Skeletal muscle satellite cell (primary cell): Measurements from ENCODE around the gene ZNF154. TPM values are rescaled to one million over a fixed set of nuclear protein-coding genes. Genes with fewer than 3 reads are reported as not detected.
"Not testable (repeated sequence)": the region's sequence is repeated elsewhere in the genome, so short reads cannot be mapped to it uniquely, and the experiment has no call there.

Experiments
- H3K27me3 ChIP-seq: 2 replicates; pipeline ENCODE4 v1.7.0; 2013; ENCODE audit warnings: low read length; ENCODE audit not compliant: control insufficient read depth, insufficient read depth
- H3K36me3 ChIP-seq: 2 replicates; pipeline ENCODE4 v1.7.0; 2013; ENCODE audit warnings: mild to moderate bottlenecking, control low read depth, low read length; ENCODE audit not compliant: insufficient read depth
- H3K4me1 ChIP-seq: 2 replicates; pipeline ENCODE4 v1.7.0; 2013; ENCODE audit warnings: low read length; ENCODE audit not compliant: control insufficient read depth, insufficient read depth
- H3K4me2 ChIP-seq: 2 replicates; pipeline ENCODE4 v1.7.0; 2013; ENCODE audit warnings: mild to moderate bottlenecking, low read length
- H3K4me3 ChIP-seq: 2 replicates; pipeline ENCODE4 v1.7.0; 2013; ENCODE audit warnings: low read length
- H3K9ac ChIP-seq: 2 replicates; pipeline ENCODE4 v1.7.0; 2013; ENCODE audit warnings: mild to moderate bottlenecking, low read depth, low read length, moderate library complexity
- H3K9me3 ChIP-seq: replicated peaks from 2 replicates; pipeline ENCODE4 v1.7.0; 2013; ENCODE audit warnings: mild to moderate bottlenecking, control low read depth, low read length
- total RNA-seq: library from RNA; depleted of rRNA; stranded (reverse); fragments of >200 nt; gene quantifications from 2 replicates; pipeline ENCODE4 v1.2.3, GENCODE V29; 2012; rRNA removed

The ZNF154 gene
- total RNA-seq = 0.66 and 1.5 TPM in 2 replicates

GRCh38 chr19:57708641-57709361 lies at the start of gene ZNF154:
Gene ZNF154, minus strand, starts transcription at chr19:57709204. Its CDS starts 233 bp downstream, at chr19:57708971.
- H3K9me3 ChIP-seq = peaks cover 3% of the 10 kb centered on the region
- H3K27me3 ChIP-seq = no peaks in the 10 kb centered on the region
- H3K9ac ChIP-seq = peak within 1 kb of the TSS; percentile 87
- H3K4me3 ChIP-seq = peak within 1 kb of the TSS; percentile 91
- peaks cover 6% of the 10 kb centered on the region for H3K4me1 ChIP-seq
- peaks cover 8% of the 10 kb centered on the region for H3K36me3 ChIP-seq
- peak within 1 kb of the TSS; percentile 92 for H3K4me2 ChIP-seq

- Histone ChIP-seq H3K36me3 (peaks cover 66% of the 10 kb centered on the region), H3K9me3 (peaks cover 13% of the 10 kb centered on the region), H3K9ac (no peak overlapping the region)
Observed at GRCh38 chr19:57757941-57758340, 48.9 kb upstream of the ZNF154 start.

GRCh38 chr19:57755031-57755430 lies 46.0 kb upstream of the ZNF154 start:
- no peak overlapping the region for H3K4me2 ChIP-seq
- H3K27me3 ChIP-seq = no peaks in the 10 kb centered on the region
- H3K4me3 ChIP-seq = no peak overlapping the region
- H3K4me1 ChIP-seq = no peaks in the 10 kb centered on the region
- H3K36me3 ChIP-seq = peaks cover 85% of the 10 kb centered on the region
- H3K9ac ChIP-seq = no peak overlapping the region
- peaks cover 13% of the 10 kb centered on the region for H3K9me3 ChIP-seq

More at GRCh38 chr19:57757941-57758340, 48.9 kb upstream of the ZNF154 start:
- Histone ChIP-seq H3K4me1 (no peaks in the 10 kb centered on the region), H3K4me2 (no peak overlapping the region), H3K27me3 (no peaks in the 10 kb centered on the region), H3K4me3 (no peak overlapping the region)

- no peak overlapping the region for H3K9ac ChIP-seq
- no peaks in the 10 kb centered on the region for H3K4me1 ChIP-seq
- no peak overlapping the region for H3K4me2 ChIP-seq
- peaks cover 85% of the 10 kb centered on the region for H3K36me3 ChIP-seq
- no peak overlapping the region for H3K4me3 ChIP-seq
- H3K27me3 ChIP-seq = no peaks in the 10 kb centered on the region
- H3K9me3 ChIP-seq = peaks cover 13% of the 10 kb centered on the region
Observed at GRCh38 chr19:57754091-57754673, 45.2 kb upstream of the ZNF154 start.

- Histone ChIP-seq H3K4me3 (peak overlapping the region; percentile 81), H3K27me3 (no peaks in the 10 kb centered on the region), H3K4me1 (peaks cover 9% of the 10 kb centered on the region), H3K36me3 (peaks cover 46% of the 10 kb centered on the region), H3K4me2 (peak overlapping the region; percentile 97), H3K9me3 (no peaks in the 10 kb centered on the region), H3K9ac (no peak overlapping the region)
Observed at GRCh38 chr19:57748029-57748428, 39.0 kb upstream of the ZNF154 start.

- Histone ChIP-seq H3K4me2 (peak overlapping the region; percentile 97), H3K27me3 (no peaks in the 10 kb centered on the region), H3K9ac (peak overlapping the region; percentile 90), H3K36me3 (peaks cover 40% of the 10 kb centered on the region), H3K9me3 (no peaks in the 10 kb centered on the region), H3K4me3 (peak overlapping the region; percentile 81), H3K4me1 (peaks cover 9% of the 10 kb centered on the region)
Observed at GRCh38 chr19:57747472-57747807, 38.4 kb upstream of the ZNF154 start.

- H3K36me3 ChIP-seq = peaks cover 35% of the 10 kb centered on the region
- H3K9me3 ChIP-seq = no peaks in the 10 kb centered on the region
- H3K27me3 ChIP-seq = no peaks in the 10 kb centered on the region
- peaks cover 9% of the 10 kb centered on the region for H3K4me1 ChIP-seq
- H3K4me2 ChIP-seq = peak within 1 kb of the TSS; percentile 97
- H3K9ac ChIP-seq = peak within 1 kb of the TSS; percentile 90
- peak within 1 kb of the TSS; percentile 81 for H3K4me3 ChIP-seq
Observed at GRCh38 chr19:57746580-57747471, 37.8 kb upstream of the ZNF154 start, which contains the start of gene ZNF776. Gene ZNF776, plus strand, starts transcription at chr19:57746815. Its CDS starts 244 bp downstream, at chr19:57747059.

GRCh38 chr19:57738770-57739169 lies 29.8 kb upstream of the ZNF154 start:
- H3K27me3 ChIP-seq, H3K9me3 ChIP-seq, H3K36me3 ChIP-seq, H3K9ac ChIP-seq, H3K4me1 ChIP-seq, H3K4me3 ChIP-seq, H3K4me2 ChIP-seq: not testable (repeated sequence)

GRCh38 chr19:57738320-57738719 lies 29.3 kb upstream of the ZNF154 start:
- H3K4me1 ChIP-seq, H3K4me2 ChIP-seq, H3K9ac ChIP-seq, H3K9me3 ChIP-seq, H3K27me3 ChIP-seq, H3K36me3 ChIP-seq, H3K4me3 ChIP-seq: not testable (repeated sequence)

- no peak overlapping the region for H3K9ac ChIP-seq
- no peak overlapping the region for H3K4me2 ChIP-seq
- no peaks in the 10 kb centered on the region for H3K4me1 ChIP-seq
- H3K36me3 ChIP-seq = peaks cover 47% of the 10 kb centered on the region
- peaks cover 17% of the 10 kb centered on the region for H3K9me3 ChIP-seq
- H3K4me3 ChIP-seq = no peak overlapping the region
- no peaks in the 10 kb centered on the region for H3K27me3 ChIP-seq
Observed at GRCh38 chr19:57720878-57721277, 11.9 kb upstream of the ZNF154 start.

GRCh38 chr19:57719901-57720519 lies 11.0 kb upstream of the ZNF154 start:
- H3K4me3 ChIP-seq = no peak overlapping the region
- H3K9me3 ChIP-seq = peaks cover 17% of the 10 kb centered on the region

More at GRCh38 chr19:57719901-57720519, 11.0 kb upstream of the ZNF154 start:
- H3K4me1 ChIP-seq = no peaks in the 10 kb centered on the region
- H3K36me3 ChIP-seq = peaks cover 47% of the 10 kb centered on the region
- no peaks in the 10 kb centered on the region for H3K27me3 ChIP-seq
- no peak overlapping the region for H3K9ac ChIP-seq
- no peak overlapping the region for H3K4me2 ChIP-seq
